OCI-LY3 (cell line): Measurements from ENCODE around the gene LRP5.

Experiments
- H2AFZ ChIP-seq: fragments of 200-600, 300-600 bp; shearing (Covaris generic); 2 replicates; pipeline ENCODE4 v1.6.0; 2014; ENCODE audit warnings: antibody characterized with exemption, low read depth, low read length
- H3K27ac ChIP-seq: fragments of 200-600, 300-600 bp; sonication (generic); 2 replicates; pipeline ENCODE4 v1.5.1; 2014; ENCODE audit warnings: mild to moderate bottlenecking, low read length, moderate library complexity, mixed read lengths
- H3K27me3 ChIP-seq: fragments of 200-600, 300-600 bp; sonication (generic); 2 replicates; pipeline ENCODE4 v1.6.1; 2014; ENCODE audit warnings: low read depth, low read length, mixed read lengths
- H3K36me3 ChIP-seq: fragments of 200-600, 300-600 bp; sonication (generic); replicated peaks from 2 replicates; pipeline ENCODE3; 2014; ENCODE audit warnings: low read depth, low read length, mixed read lengths
- H3K4me1 ChIP-seq: fragments of 300-600, 200-600 bp; sonication (generic); 2 replicates; pipeline ENCODE4 v1.6.1; 2014; ENCODE audit warnings: low read length, mixed read lengths
- H3K4me2 ChIP-seq: fragments of 200-600, 300-600 bp; sonication (generic); 2 replicates; pipeline ENCODE4 v1.6.1; 2014; ENCODE audit warnings: low read length, mixed read lengths
- H3K4me3 ChIP-seq: fragments of 300-600, 200-600 bp; sonication (generic); 2 replicates; pipeline ENCODE4 v1.5.1; 2014; ENCODE audit warnings: antibody characterized with exemption, mild to moderate bottlenecking, low read length, moderate library complexity
- H3K79me2 ChIP-seq: fragments of 300-600, 200-600 bp; shearing (Covaris generic); 2 replicates; pipeline ENCODE4 v1.6.1; 2014; ENCODE audit warnings: mild to moderate bottlenecking, low read length, mixed read lengths
- H3K9ac ChIP-seq: fragments of 300-600, 200-600 bp; shearing (Covaris generic); 2 replicates; pipeline ENCODE4 v1.6.0; 2014; ENCODE audit warnings: mild to moderate bottlenecking, low read length, moderate library complexity
- H3K9me3 ChIP-seq: fragments of 200-600, 300-600 bp; shearing (Covaris generic); 2 replicates; pipeline ENCODE4 v1.6.1; 2014; ENCODE audit warnings: low read length, mixed read lengths; ENCODE audit not compliant: insufficient read depth
- H4K20me1 ChIP-seq: fragments of 200-600, 300-600 bp; sonication (generic); 2 replicates; pipeline ENCODE4 v1.6.1; 2016; ENCODE audit warnings: low read length, mixed read lengths; ENCODE audit not compliant: insufficient read depth
- CTCF ChIP-seq: fragments of 200-600, 300-600 bp; sonication (generic); IDR thresholded peaks from 2 replicates; pipeline ENCODE4 v1.5.1; 2014; ENCODE audit warnings: antibody characterized with exemption, low read length, low read depth
- EZH2phosphoT487 ChIP-seq: fragments of 200-600 bp; shearing (Covaris generic); IDR thresholded peaks from 2 replicates; pipeline ENCODE4 v1.6.1; 2018; ENCODE audit warnings: antibody characterized with exemption, mixed run types, low read depth

The LRP5 gene

GRCh38 chr11:68424101-68424632, 111.8 kb downstream of the LRP5 start:
- Histone ChIP-seq H3K9ac (no peak overlapping the region), H3K4me1 (no peaks in the 10 kb centered on the region), H3K27me3 (no peaks in the 10 kb centered on the region), H3K36me3 (peaks cover 40% of the 10 kb centered on the region), H4K20me1 (no peaks in the 10 kb centered on the region; the same call in 1 of the 2 replicates), H3K4me3 (no peak overlapping the region), H3K27ac (no peak overlapping the region), H3K4me2 (no peak overlapping the region), H2AFZ (no peak overlapping the region), H3K9me3 (0 out of 2 replicates have a peak, but pooled peaks cover 2% of the 10 kb centered on the region), H3K79me2 (no peaks in the 10 kb centered on the region; the same call in 1 of the 2 replicates)
- TF ChIP-seq CTCF (no peak), EZH2phosphoT487 (no peak)

- Histone ChIP-seq H3K4me1 (no peaks in the 10 kb centered on the region), H4K20me1 (no peaks in the 10 kb centered on the region; the same call in 1 of the 2 replicates), H2AFZ (no peak overlapping the region), H3K27me3 (no peaks in the 10 kb centered on the region), H3K4me2 (no peak overlapping the region), H3K36me3 (peaks cover 44% of the 10 kb centered on the region), H3K4me3 (no peak overlapping the region), H3K9me3 (peaks cover 10% of the 10 kb centered on the region), H3K79me2 (no peaks in the 10 kb centered on the region; the same call in 1 of the 2 replicates), H3K9ac (no peak overlapping the region), H3K27ac (no peak overlapping the region)
- TF ChIP-seq CTCF (no peak), EZH2phosphoT487 (no peak)
Observed at GRCh38 chr11:68424981-68425865, 112.8 kb downstream of the LRP5 start.

- Histone ChIP-seq H3K4me1 (no peaks in the 10 kb centered on the region), H3K36me3 (peaks cover 47% of the 10 kb centered on the region), H3K9ac (no peak overlapping the region), H3K9me3 (peaks cover 10% of the 10 kb centered on the region), H3K4me3 (no peak overlapping the region), H2AFZ (no peak overlapping the region), H3K27ac (no peak overlapping the region), H3K4me2 (no peak overlapping the region), H3K79me2 (no peaks in the 10 kb centered on the region; the same call in 1 of the 2 replicates), H4K20me1 (no peaks in the 10 kb centered on the region; the same call in 1 of the 2 replicates), H3K27me3 (no peaks in the 10 kb centered on the region)
- no peak for TF ChIP-seq EZH2phosphoT487
- TF ChIP-seq CTCF, result no peak
Observed at GRCh38 chr11:68425866-68426380, 113.5 kb downstream of the LRP5 start.

- H3K4me3 ChIP-seq, result no peak overlapping the region
- no peaks in the 10 kb centered on the region for H3K79me2 ChIP-seq
- H3K36me3 ChIP-seq, result peaks cover 57% of the 10 kb centered on the region
- H3K9ac ChIP-seq, result no peak overlapping the region
- H3K4me2 ChIP-seq, result no peak overlapping the region
- H4K20me1 ChIP-seq, result no peaks in the 10 kb centered on the region
- TF ChIP-seq CTCF (no peak), EZH2phosphoT487 (no peak)
- peaks cover 10% of the 10 kb centered on the region for H3K9me3 ChIP-seq
- H3K4me1 ChIP-seq, result peaks cover 3% of the 10 kb centered on the region
- H3K27me3 ChIP-seq, result no peaks in the 10 kb centered on the region
- H2AFZ ChIP-seq, result no peak overlapping the region
- no peak overlapping the region for H3K27ac ChIP-seq
Observed at GRCh38 chr11:68429661-68430060, 117.3 kb downstream of the LRP5 start.
